Neural cell (in vitro differentiated cells): ENCODE data around the gene GRID1.

ENCODE experiments used
- CTCF ChIP-seq: fragments of 450-650 bp; IDR thresholded peaks from 2 replicates; pipeline ENCODE4 v1.5.1; 2014; ENCODE audit warnings: antibody characterized with exemption, mild to moderate bottlenecking, moderate library complexity; ENCODE audit not compliant: poor library complexity, severe bottlenecking
- EP300 ChIP-seq: fragments of 450-650 bp; conservative IDR thresholded peaks from 2 replicates; pipeline ENCODE4 v1.6.1; 2014; ENCODE audit warnings: antibody characterized with exemption, mild to moderate bottlenecking, moderate library complexity; ENCODE audit not compliant: poor library complexity, severe bottlenecking
- EZH2 ChIP-seq: fragments of 200-600, 300-800 bp; shearing (Covaris generic), sonication (generic); IDR thresholded peaks from 2 replicates; pipeline ENCODE4 v1.6.1; 2014; ENCODE audit warnings: antibody characterized with exemption, low read length, borderline replicate concordance, mild to moderate bottlenecking; ENCODE audit not compliant: insufficient read depth, poor library complexity, severe bottlenecking
- MXI1 ChIP-seq: fragments of 450-650 bp; conservative IDR thresholded peaks from 2 replicates; pipeline ENCODE4 v1.6.1; 2014; ENCODE audit warnings: antibody characterized with exemption, mild to moderate bottlenecking; ENCODE audit not compliant: poor library complexity, severe bottlenecking
- POLR2AphosphoS5 ChIP-seq: IDR thresholded peaks from 2 replicates; pipeline ENCODE4 v1.6.1; 2012
- RAD21 ChIP-seq: fragments of 450-650 bp; conservative IDR thresholded peaks from 2 replicates; pipeline ENCODE4 v1.6.1; 2014; ENCODE audit warnings: antibody characterized with exemption, mild to moderate bottlenecking, moderate library complexity
- TAF1 ChIP-seq: IDR thresholded peaks from 2 replicates; pipeline ENCODE4 v1.6.1; 2012; ENCODE audit warnings: low read depth
- TF ChIP-seq, protein P1 (sequence below): IDR thresholded peaks from 2 replicates; pipeline ENCODE4 v1.6.1; 2012; ENCODE audit warnings: borderline replicate concordance

DNA sequence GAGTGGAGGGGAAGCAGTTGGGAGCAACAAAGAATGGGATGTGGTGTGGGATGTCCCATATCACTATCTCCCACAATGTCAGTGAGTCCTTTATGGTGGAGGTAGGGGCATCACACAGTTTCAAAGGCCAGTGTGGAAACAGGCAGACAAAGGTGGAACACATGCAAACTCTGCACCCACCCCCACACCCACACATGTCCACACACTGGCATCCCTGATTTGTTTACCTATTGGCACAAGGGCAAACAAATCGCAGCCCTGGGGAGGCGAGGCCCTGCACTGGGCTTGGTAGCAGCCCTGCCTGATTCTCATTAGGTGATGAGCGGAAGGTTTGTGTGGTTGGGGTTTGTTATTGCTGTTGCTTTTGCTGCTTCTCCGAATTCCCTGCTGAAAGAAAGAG is 243.3 kb downstream of the GRID1 start:
- TF ChIP-seq RAD21 (no peak), EZH2 (no peak), CTCF (no peak), POLR2AphosphoS5 (no peak), TAF1 (no peak), MXI1 (no peak), EP300 (no peak)
- TF ChIP-seq, protein P1, sequence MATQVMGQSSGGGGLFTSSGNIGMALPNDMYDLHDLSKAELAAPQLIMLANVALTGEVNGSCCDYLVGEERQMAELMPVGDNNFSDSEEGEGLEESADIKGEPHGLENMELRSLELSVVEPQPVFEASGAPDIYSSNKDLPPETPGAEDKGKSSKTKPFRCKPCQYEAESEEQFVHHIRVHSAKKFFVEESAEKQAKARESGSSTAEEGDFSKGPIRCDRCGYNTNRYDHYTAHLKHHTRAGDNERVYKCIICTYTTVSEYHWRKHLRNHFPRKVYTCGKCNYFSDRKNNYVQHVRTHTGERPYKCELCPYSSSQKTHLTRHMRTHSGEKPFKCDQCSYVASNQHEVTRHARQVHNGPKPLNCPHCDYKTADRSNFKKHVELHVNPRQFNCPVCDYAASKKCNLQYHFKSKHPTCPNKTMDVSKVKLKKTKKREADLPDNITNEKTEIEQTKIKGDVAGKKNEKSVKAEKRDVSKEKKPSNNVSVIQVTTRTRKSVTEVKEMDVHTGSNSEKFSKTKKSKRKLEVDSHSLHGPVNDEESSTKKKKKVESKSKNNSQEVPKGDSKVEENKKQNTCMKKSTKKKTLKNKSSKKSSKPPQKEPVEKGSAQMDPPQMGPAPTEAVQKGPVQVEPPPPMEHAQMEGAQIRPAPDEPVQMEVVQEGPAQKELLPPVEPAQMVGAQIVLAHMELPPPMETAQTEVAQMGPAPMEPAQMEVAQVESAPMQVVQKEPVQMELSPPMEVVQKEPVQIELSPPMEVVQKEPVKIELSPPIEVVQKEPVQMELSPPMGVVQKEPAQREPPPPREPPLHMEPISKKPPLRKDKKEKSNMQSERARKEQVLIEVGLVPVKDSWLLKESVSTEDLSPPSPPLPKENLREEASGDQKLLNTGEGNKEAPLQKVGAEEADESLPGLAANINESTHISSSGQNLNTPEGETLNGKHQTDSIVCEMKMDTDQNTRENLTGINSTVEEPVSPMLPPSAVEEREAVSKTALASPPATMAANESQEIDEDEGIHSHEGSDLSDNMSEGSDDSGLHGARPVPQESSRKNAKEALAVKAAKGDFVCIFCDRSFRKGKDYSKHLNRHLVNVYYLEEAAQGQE: no peak
